HPDE6-E6E7 (cell line): Measurements from ENCODE around the gene ATP2A1.
"Not testable (repeated sequence)": the region's sequence is repeated elsewhere in the genome, so short reads cannot be mapped to it uniquely, and the experiment has no call there.

Experiments
- DNase-seq: peaks from one replicate; pipeline ENCODE4 v3.0.0; 2011; ENCODE audit warnings: missing footprints; ENCODE audit errors: extremely low spot score

The ATP2A1 gene

DNA sequence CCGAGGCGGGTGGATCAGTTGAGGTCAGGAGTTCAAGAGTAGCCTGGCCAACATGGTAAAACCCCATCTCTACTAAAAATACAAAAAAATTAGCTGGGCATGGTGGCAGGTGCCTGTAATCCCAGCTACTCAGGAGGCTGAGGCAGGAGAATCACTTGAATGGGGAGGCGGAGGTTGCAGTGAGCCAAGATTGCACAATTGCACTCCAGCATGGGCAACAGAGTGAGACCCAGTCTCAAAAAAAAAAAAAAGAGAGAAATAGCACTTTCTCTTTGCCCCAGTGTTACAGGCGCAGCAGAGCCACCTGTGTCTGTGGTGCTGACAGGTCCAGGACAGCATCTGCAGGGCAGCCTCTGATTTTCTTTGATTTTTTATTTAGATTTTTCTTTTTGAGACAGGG is 3.3 kb downstream of the ATP2A1 start:
- DNase-seq: not testable (repeated sequence)

DNA sequence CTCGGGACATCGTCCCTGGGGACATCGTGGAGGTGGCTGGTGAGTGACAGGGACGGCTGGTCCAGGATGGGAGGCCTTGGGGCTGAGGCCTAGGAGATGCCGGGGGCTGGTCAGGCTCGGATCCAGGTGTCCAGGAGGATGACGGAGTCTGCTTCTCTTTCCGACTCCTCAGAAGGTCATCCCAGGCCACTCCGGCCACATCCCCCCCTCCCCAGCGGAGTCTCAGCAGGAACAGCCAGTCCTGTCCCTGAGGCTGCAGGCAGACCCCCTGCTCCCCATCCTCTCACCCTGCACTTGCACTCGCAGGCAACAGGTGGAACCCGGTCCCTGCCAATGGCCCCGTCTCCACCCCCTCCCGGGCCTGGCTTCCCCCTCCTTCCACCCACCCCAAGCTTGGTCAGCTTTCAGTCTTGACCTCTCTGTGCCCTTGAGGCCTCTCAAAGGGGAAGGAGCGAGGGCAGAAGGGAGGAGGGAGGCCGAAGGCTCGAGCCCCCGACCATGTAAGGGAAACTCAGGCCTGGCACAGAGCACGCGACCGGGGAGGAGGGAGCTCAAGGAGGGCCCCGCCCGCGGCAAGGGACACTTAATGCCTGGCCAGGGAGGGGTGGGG is 4.4 kb downstream of the ATP2A1 start:
- no peak for DNase-seq

DNA sequence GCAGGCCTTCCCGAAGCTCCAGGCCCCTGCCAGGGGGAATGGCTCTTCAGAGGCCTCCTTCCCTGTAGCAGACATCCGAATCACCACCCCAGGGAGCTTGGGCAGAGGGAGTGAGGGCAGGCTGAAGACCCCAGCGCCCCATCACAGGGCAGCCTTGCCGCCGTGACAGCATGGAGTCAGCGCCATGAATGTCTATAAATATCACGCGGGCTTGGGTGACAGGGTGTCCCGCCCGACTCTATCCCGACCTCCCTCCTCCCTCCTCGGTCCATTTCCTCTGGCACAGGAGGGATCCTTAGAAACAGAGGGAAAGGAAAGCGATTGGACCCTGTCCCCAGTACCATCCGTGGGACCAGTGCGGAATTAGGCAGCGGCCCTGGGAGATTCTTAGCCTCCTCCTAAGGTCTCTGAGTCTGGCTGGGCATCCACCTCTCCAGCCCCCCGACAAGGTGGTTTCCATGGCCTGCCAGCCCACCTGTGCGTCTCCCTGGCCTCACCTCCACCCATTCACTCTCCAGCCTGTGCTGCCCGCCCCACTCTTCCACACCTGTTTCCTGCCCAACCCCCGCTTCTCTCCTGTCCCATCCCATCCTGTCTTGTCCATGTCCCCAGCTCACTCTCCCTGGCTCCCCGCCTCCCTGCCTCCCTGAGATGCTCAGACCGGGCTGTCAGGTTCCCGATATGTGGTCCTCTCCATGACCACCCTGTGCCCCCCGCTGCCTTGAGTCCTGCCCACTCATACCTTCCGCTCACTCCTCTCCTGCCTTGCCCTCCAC is 5.1 kb downstream of the ATP2A1 start:
- no peak for DNase-seq

DNA sequence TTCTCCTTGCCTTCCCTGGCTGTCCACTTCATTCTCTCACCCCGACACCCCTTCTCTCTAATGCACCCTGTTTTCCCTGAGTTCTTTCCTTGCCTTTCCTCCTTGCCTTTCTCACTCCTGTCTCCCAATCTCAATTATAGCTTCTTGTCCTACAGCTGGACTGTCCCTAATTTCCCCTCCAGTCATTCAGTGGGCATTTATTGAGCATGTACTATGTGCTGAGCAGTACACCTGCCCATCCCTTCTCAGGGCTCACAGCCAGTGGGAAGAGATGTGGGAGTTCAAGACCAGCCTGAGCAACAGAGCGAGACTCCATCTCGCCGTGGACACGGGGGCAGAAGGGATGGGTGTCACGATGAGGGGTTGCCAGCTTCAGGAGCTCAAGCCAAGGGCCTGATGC is 5.8 kb downstream of the ATP2A1 start:
- DNase-seq: no peak

DNA sequence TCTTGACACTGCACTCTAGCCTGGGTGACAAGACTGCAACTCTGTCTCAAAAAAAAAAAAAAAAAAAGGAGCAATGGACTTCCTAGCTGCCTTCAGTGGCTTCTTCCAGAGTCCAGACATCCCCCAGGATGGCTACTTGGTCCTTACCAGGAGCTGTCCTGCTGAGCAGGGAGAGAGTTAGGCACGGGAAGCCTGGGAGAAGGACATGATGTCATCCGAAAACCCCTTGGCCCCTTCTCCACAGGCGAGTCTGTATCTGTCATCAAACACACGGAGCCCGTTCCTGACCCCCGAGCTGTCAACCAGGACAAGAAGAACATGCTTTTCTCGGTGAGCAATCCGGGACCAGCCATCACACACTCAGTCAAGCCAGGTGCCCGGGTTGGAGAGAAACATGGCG is 8.7 kb downstream of the ATP2A1 start:
- no peak for DNase-seq

DNA sequence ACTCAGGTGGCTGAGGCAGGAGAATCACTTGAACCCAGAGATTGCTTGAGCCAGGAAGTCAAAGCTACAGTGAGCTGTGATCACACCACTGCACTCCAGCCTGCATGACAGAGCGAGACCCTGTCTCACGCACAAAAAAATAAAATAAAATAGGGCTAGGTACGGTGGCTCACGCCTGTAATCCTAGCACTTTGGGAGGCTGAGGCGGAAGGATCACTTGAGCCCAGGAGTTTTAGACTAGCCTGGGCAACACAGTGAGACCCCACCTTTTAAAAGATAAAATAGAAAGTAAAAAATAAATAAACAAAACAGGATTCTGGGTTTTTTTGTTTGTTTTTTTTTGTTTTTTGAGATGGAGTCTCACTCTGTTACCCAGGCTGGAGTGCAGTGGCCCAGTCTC is 12.1 kb downstream of the ATP2A1 start:
- DNase-seq: not testable (repeated sequence)

DNA sequence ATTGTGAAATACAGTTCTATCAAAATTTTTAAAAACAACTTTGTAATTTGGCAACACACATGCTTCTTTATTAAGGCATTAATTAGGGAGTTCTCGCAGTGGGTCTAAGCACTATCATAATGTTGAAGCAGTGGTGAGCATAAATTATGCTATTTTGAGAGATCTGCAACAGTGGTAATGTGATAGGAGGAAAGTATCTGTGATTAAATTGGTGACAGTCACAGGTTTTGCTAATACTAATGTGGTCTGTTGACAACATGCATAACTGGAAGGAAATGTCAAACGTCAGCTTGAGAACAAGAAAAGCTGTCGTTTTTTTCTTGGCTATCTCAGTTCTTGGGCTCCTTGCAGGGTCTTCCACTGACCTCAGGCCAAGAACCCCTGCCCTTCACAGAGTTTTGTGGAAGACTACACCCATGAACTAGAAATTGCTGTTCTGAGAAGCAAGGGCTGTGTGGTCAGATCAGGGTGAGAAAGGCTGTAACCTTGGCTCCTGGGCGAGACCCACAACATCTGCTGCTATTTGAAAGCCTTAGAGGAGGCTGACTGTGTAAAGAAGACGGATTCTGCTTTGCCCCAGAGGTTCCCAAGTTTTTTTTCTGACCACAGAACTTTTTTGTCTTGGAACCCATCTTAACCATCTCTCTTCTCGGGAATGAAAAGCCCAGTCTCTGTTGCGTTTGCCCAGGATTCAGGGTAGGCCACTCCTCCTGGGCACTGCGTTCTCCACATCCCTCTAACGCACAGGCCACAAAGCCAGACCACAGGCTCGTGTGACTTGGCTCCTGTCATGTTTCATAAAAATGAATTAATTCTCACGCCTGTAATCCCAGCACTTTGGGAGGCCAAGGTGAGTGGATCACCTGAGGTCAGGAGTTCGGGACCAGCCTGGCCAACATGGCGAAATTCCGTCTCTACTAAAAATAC is 13.9 kb downstream of the ATP2A1 start:
- no peak for DNase-seq

DNA sequence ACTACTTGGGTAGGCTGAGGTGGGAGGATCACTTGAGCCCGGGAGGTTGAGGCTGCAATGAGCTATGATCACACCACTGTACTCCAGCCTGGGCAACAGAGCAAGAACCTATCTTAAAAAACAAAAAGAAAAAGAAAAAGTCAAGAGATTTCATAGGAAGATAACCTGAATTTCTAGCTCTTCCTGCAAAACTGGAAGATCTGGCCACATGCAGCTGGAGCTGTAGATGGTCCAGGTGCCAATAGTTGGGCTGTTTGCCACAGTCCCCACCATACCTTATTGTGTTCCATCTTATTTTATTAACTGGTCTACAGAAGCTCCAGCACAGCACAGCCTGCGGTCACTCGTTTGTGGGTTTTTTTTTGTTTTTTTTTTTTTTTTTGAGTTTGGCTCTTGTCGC is 15.0 kb downstream of the ATP2A1 start:
- DNase-seq: no peak

DNA sequence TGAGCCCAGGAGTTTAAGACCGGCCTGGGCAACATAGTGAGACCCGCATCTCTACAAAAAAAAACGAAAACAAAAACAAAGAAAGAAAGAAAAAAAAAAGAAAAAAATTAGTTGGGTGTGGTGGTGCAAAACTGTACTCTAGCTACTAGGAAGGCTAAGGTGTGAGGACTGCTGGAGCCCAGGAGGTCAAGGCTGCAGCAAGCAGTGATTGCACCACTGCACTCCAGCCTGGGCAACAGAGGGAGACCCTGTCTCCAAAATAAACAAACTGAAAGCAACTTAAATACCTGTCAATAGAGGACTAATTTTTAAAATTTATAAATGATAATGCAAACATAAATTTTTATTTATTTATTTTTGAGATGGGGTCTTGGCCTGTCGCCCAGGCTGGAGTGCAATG is 17.3 kb downstream of the ATP2A1 start:
- no peak for DNase-seq

DNA sequence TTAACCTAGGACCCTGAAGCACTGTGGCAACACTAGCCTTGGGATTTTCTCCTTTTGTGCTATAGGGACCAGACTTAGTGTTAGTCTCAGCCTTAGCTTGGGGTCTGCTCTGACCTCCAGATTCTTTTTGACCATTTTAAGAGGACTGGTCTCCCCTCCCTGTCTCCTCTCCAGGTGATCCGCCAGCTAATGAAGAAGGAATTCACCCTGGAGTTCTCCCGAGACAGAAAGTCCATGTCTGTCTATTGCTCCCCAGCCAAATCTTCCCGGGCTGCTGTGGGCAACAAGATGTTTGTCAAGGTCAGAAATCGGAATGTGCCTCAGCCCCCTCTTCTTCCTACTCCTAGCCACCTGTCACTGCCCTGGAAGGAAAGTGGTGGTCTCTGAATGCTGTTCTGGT is 19.5 kb downstream of the ATP2A1 start:
- DNase-seq: no peak

DNA sequence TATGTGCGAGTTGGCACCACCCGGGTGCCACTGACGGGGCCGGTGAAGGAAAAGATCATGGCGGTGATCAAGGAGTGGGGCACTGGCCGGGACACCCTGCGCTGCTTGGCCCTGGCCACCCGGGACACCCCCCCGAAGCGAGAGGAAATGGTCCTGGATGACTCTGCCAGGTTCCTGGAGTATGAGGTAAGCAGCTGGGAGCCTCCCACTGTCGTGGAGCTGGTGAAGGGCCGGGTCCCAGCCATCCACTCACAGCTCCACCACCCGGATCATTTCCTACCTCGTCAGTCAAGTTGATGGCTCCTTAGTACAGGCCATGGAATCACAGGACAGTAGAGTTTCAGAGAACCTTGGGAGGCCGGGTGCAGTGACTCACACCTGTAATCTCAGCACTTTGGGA is 20.0 kb downstream of the ATP2A1 start:
- DNase-seq: no peak

DNA sequence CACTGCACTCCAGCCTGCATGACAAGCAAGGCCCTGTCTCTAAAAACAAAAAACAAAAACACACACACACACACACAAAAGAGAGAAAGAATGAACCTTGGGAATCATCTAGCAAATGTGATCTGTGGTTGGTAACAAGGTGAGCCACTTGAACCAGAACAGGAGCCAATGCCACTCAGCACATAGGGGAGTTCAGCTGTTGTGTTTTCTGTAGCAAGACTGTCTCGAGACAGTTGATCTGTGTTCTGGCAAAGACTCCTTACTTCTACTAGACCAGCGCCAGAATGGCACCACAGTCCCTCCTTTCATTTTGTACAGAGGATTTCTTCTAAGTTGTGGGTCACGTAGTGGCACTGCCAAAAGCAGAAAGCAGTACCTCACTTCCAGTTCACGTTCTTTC is 20.7 kb downstream of the ATP2A1 start:
- DNase-seq: no peak

DNA sequence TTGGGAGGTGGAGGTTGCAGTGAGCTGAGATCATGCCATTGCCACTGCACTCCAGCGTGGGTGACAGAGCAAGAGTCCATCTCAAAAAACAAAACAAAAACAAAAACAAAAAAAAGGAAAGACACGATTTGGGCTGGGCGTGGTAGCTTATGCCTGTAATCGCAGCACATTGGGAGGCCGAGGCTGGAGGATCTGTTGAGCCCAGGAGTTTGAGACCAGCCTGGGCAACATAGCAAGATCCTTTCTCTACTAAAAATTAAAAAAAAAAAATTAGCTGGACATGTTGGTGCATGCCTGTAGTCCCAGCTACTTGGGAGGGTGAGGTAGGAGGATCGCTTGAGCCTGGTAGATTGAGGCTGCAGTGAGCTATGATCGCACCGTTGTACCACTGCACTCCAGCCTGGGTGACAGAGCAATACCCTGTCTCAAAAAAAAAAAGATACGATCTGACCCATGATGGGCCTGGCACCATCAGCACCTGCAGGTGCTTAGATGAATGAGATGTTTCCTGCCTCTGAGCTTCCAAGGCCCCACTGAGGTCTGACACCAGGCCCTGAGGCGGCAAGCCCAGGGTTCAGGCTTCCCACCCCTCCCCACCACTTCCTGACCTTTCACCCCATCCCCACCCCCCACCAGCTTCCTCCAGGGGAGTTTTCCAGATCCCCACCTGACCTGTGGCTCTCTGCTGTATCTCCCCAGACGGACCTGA is 21.7 kb downstream of the ATP2A1 start:
- DNase-seq: no peak

DNA sequence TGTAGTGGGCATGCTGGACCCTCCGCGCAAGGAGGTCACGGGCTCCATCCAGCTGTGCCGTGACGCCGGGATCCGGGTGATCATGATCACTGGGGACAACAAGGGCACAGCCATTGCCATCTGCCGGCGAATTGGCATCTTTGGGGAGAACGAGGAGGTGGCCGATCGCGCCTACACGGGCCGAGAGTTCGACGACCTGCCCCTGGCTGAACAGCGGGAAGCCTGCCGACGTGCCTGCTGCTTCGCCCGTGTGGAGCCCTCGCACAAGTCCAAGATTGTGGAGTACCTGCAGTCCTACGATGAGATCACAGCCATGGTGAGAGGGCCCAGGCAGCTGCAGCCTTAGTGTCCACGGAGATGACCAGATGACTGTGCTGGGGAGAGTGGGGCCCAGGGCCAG is 22.3 kb downstream of the ATP2A1 start:
- DNase-seq: no peak

DNA sequence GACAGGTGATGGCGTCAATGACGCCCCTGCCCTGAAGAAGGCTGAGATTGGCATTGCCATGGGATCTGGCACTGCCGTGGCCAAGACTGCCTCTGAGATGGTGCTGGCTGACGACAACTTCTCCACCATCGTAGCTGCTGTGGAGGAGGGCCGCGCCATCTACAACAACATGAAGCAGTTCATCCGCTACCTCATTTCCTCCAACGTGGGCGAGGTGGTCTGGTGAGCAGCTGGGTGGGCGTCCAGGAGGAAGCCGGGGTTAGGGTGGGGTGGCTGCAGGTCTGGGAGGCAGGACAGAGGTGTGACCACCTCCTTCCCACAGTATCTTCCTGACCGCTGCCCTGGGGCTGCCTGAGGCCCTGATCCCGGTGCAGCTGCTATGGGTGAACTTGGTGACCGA is 23.6 kb downstream of the ATP2A1 start:
- no peak for DNase-seq

DNA sequence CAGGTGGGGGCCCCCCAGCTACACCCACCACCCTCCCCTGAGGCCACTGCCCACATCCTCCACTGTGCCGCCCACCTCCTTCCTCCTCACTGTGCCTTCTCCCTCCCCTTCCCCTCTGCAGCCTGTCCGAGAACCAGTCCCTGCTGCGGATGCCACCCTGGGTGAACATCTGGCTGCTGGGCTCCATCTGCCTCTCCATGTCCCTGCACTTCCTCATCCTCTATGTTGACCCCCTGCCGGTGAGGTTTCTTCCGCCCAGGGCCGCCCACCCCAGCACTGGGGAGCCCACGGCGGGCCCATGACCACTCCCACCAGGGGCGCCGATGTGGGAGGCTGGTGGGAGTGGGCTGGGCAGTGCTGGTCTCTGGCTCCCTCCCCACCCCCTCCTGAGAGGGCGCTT is 24.6 kb downstream of the ATP2A1 start:
- DNase-seq: no peak

DNA sequence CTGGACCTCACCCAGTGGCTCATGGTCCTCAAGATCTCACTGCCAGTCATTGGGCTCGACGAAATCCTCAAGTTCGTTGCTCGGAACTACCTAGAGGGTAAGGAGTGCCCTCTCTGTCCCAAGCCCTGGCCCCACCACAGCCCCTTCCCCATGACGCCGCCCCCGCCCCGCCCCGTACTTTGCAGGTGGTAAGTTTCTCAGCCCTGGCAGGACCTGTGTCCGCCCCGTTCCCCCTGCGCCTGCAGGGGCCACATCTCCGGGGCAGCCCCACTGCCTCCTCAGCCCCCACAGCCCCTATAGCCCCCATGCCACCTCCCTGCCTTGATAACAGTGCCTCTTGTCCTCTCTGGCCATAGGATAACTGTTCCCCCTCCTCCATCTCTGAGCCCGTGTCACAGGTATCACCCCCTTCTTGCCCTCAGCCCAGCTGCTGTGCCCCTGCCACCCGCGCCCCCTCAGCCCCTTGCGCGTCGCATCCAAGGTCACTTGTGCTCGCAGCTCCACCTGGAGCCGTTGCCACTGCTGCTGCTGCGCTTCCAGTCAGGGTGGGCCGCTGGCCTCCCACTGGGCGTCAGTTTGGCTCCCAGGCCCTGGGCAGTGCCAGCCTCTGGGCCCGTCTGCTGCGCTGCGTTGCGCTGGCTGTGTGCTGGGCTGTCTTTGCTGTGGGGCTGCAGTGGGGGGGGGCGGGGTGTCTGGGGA is 25.2 kb downstream of the ATP2A1 start:
- DNase-seq: no peak

DNA sequence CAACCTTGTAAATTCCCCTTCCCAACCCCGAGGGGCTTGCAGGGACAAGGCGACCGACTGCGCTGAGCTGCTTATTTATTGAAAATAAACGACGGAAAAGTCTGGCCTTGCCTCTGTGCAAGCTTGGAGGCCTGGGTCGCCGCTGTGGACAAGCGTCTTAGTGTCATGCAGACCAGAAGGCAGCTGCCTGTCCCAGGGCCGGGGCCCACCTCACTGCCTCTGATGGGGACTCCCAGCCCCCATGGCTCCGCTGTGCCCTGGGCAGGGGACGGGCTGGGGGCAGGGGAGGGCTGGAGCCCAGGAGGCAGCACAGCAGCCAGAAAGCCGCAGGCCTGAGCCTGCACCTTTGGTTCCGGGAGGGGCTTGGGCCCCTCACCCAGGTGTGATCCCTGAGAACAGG is 26.1 kb downstream of the ATP2A1 start:
- DNase-seq: no peak

DNA sequence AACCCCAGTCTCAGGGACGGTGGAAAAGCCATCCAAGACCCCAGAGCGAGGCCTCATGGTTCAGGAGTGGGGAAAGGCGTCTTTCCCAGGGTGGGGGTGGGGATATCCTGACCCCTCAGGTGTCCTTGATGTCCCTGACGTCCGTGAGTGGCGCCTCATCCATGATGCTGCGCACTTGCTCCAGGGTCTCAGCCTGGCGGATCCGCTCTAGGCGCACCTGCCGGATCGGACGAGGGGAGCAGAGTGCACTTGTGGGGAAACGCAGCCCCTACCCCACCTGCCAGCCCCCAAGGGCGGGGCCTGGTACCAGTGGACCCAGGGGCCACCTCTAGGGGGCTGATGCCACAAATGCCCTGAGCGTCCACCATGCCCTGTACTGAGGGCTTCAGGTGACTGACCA is 26.5 kb downstream of the ATP2A1 start:
- DNase-seq: no peak

DNA sequence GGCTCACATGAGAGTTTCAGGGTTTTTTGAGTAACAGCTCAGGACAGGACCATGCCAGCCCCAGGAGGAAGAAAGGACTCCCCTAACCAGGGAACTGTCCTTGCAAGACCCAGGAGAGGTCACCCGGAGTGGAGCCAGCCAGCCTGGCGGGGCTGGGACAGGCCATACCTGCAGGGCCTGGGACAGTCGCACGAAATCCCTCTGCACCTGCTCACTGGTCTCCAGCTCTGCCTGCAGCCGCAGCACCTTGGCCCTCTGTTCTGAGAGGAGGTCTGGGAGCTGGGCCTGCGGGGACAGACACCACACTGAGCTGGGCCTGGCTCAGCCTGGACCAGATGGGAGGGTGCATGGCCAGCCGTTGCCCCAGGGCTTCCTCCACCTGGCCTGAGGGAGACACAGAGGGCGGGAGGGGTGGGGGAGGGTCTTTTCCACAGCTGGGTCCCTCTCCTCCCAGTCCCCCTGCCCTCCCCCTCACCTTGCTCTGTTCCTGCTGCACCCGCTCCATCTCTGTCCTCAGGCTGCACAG is 27.0 kb downstream of the ATP2A1 start:
- DNase-seq: no peak

DNA sequence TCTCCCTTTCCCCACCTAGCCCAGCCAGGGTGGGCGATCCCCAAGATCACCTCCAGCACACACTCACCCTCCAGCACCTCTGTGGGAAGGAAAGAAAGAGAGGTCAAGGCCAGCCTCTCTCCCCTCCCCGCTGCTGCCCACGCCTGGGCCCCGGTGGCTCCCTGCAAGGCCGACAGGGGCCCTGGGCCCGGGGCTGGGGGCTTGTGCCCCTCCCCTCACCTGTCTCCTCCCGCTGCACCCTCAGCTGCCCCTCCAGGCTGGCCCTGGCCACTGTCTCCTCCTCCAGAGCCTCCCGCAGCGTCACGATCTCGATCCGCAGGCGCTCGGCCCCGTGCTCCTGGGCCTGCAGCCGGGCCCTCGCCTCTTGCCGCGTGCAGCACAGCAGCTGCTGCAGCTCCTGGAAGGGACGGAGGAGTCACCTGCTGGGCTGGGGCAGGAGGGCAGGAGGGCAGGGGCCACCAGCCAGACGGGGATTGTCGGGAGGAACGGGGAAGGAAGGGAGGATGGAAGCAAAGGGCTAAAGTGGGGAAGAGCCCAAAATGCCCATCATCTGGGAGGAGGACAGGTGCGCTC is 27.6 kb downstream of the ATP2A1 start:
- no peak for DNase-seq
